Stimulated activated CD8-positive, alpha-beta memory T cell treated with anti-CD3 and anti-CD28 coated beads, Interleukin-4, amount 100 ng/mL, for 1 hour (primary cell): ENCODE data around the gene TRNP1.
"Not testable (repeated sequence)": the region's sequence is repeated elsewhere in the genome, so short reads cannot be mapped to it uniquely, and the experiment has no call there.

Experiments
- DNase-seq, 2 donors: peaks; one replicate each; pipeline ENCODE4 v3.0.0-alpha.2; 2020; ENCODE audit warnings: low read depth in 2 of 2, low spot score in 1 of 2

Gene TRNP1, protein sequence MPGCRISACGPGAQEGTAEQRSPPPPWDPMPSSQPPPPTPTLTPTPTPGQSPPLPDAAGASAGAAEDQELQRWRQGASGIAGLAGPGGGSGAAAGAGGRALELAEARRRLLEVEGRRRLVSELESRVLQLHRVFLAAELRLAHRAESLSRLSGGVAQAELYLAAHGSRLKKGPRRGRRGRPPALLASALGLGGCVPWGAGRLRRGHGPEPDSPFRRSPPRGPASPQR

GRCh38 chr1:26993237-26994019, at the start of gene TRNP1:
Gene TRNP1 (plus strand): TSS chr1:26993692. CDS start chr1:26993787, 95 bp downstream.
- peak; percentile 16 to 37 for DNase-seq

GRCh38 chr1:26945138-26945537, 48.4 kb upstream of the TRNP1 start:
- DNase-seq: no peak

DNA sequence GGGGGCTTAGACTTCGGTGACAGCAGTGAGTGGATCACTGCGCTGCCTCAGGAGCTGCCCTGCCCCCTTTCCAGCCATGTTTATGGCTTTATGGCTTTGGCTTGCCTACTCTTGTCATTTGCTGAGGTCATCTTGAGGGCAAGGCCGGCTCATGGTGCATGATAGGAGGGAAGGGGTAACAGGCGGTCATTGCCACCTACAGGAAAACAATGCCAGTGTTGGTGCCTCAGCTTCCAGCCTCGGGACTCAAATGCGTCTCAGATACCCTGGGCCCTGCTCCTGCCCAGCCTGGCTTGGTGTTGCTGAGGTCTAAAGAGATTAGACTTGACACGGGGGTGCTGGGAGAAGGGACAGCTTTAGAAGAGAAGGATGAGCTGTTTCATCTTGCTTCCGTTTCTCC, 47.8 kb upstream of the TRNP1 start:
- DNase-seq: no peak

DNA sequence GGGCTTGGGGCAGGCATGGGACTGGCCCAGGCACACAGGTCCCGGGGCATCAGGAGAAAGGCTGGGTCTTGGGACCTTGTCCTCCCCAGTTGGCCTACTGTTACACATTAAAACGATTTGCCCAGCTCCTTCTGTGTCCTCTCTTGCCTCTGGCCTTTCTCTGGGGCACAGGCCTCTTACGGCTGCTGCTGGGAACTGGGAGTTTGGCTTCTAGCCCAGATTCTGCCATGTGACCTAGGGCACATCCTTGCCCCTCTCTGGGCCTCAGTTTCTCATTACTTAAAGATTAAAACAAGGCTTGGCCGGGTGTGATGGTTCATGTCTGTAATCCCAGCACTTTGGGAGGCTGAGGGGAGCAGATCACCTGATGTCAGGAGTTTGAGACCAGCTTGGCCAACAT, 47.2 kb upstream of the TRNP1 start:
- no peak for DNase-seq

GRCh38 chr1:26948725-26949057, 44.8 kb upstream of the TRNP1 start:
- DNase-seq: not testable (repeated sequence)

- no peak for DNase-seq
Observed at GRCh38 chr1:26949266-26949925, 44.1 kb upstream of the TRNP1 start.

GRCh38 chr1:26949926-26950319, 43.6 kb upstream of the TRNP1 start:
- DNase-seq: no peak

DNA sequence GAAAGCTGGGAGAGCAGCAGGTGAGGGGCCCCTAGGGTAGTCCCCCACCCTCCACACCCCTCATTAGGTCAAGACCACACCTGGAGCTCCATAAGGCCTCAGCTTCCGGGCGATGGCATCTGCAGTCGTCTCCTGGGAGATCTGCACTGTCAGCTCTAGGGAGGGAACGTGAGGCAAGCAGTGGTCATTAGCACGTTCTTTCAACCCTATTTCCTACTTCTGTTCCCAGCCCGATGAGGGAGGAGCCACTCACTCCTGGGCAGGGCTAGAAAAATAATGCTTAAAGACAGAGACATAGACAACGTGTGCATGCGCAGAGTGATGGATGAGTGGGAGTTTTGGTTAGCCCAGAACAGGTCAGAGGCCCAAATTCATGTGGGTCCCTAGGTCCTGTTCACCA, 42.9 kb upstream of the TRNP1 start:
- no peak for DNase-seq

GRCh38 chr1:26951216-26951615, 42.3 kb upstream of the TRNP1 start:
- DNase-seq: no peak

DNA sequence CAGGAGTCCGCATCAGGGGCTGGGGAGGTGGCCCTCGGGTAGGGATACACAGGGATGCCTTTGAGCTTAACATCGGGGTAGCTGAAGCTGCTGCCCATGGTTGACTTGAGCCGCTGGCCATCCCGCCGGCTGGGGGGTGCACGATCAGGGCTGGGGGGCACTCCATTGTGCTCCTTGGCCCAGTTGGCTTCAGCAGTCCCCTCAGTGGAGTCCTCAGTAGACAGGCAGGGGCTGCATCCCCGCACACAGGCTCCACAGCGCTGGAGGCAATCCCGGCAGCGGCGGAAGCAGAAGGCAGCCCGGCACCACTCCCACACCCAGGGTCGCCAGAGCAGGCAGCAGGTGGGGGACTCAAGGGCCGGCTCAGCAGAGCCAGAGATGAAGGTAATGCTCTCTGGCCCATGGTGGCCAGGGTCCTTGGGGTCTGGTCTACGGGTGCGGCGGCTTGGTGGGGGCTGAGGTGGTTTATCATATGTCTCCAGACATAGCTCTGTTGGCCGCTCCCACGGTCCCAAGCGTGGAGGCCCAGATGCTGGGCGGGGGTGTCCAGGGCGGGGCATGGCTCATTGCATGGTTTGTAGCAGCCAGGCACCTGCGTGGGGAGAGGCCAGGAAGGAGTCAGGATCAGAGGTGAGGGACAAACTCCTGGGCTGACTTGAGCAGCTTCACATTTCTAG, 41.5 kb upstream of the TRNP1 start:
- no peak for DNase-seq

GRCh38 chr1:26953374-26953773, 40.1 kb upstream of the TRNP1 start:
- no peak for DNase-seq

- no peak for DNase-seq
Observed at GRCh38 chr1:26956321-26956720, 37.2 kb upstream of the TRNP1 start.

GRCh38 chr1:26957306-26957705, 36.2 kb upstream of the TRNP1 start:
- no peak for DNase-seq

GRCh38 chr1:26959270-26959669, 34.2 kb upstream of the TRNP1 start:
- DNase-seq: no peak

- DNase-seq: peak in 1 of 2 donors; percentile 31
Observed at GRCh38 chr1:26959722-26960624, 33.5 kb upstream of the TRNP1 start, which contains the start of gene KDF1. Gene KDF1 (minus strand): TSS chr1:26960468. CDS start chr1:26952380, 8,088 bp downstream.

DNA sequence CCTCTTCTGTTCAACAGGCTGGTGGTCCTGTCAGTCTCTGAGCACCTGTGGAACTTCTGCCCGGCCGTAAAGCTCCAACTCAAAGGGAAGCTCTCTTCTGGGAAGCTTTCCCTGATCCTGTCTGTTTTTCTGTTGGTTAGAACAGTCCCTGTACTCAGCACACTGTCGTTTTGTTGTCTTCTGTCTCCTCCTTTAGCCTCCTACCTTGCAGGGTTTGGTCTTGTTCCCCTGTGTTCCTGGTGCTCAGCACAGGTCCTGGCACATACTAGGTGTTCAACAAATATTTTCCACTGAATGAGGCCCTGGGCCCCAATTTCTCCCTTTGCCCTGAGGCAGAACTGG, 32.9 kb upstream of the TRNP1 start:
- no peak for DNase-seq

DNA sequence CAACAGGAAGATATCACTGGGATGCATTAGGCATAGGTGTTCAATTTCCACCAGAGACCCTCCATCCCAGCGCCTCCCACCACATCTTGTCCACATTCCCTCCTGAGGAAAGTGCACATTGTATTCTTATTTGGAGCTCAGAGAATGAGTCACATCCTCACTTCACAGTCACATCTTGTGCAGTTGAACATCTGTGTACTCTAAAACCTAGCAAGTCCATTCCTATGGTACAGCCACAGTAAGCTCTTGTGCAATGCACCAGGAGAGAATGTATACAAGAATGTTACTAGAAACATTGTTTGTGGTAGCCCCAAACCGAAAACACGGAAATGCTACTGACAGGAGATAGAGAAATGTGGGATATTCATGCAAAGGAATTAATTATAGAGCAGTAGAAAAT, 31.7 kb upstream of the TRNP1 start:
- DNase-seq: no peak

DNA sequence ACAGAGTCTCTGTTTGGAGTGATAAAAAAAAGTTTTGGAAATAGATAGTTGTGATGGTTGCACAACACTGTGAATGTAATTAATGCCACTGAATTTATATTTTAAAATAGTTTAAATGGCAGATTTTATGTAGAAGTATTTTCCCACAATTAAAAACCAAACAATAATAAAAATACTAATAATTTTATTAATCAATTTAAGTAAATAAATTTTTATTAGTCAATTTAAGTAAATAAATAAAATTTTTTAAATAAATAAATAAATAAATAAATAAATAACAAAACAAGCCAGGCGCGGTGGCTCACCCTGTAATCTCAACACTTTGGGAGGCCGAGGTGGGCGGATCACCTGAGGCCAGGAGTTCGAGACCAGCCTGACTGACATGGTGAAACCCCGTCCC, 28.3 kb upstream of the TRNP1 start:
- DNase-seq: no peak

DNA sequence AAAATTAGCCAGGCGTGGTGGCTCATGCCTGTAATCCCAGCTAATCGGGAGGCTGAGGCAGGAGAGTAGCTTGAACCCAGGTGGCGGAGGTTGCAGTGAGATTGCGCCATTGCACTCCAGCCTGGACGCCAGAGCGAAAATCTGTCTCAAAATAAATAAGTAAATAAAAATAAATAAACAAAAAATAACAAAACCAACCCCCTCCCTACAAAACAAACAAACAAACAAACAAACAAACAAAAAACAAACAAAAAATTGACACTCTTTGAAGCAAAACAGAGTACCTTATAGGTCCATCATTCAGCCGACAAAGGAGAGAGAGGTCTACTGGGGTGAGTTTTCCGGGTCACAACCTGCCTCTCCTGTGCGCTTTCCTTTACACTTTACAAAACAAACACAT, 27.9 kb upstream of the TRNP1 start:
- no peak for DNase-seq

GRCh38 chr1:26970810-26971209, 22.7 kb upstream of the TRNP1 start:
- DNase-seq: no peak

- DNase-seq: no peak
Observed at GRCh38 chr1:26971590-26971989, 21.9 kb upstream of the TRNP1 start.
